GM21447 (cell line): ENCODE results near the gene OR2A2.

ENCODE experiments used
- ATAC-seq: cut with Tn5 transposase; IDR thresholded peaks from one replicate; pipeline ENCODE4 v1.9.1; 2021; ENCODE audit not compliant: unreplicated experiment

The OR2A2 gene

DNA sequence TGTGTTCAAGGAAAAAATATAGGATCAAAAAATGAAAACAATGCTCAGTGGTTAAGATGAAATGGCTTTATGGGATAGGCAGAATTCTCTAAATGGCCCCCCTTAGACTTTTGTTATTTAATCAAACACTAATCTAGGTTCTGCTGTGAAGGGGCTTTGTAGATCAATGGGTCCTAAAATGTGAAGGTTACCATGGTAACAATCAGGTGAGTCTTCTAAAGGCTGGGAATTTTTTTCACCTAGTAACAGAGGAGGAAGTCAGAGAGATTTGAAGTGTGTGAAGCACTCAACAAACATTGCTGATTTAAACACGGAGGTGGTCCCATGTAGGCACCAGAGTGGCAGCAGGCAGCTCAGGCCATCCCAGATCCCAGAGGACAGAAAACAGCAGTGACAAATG is 24.7 kb downstream of the OR2A2 start:
- no peak for ATAC-seq

DNA sequence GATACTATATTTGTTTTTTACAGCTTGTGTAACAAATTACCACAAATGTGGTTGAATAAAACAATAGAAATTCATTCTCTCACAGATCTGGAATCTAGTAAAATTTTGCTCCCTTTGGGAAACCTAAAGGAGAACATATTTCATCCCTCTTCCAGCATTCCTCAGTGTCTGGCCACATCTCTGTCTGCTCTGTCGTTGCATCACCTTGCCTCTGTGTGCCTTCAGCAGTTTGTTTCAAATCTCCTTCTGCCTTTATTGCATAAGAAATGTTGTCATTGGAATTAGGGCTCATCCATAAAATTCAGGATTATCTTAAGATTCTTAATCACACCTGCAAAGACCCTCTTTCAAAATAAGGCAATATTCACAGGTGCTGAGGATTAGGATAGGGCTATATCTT is 28.1 kb downstream of the OR2A2 start:
- ATAC-seq = no peak

DNA sequence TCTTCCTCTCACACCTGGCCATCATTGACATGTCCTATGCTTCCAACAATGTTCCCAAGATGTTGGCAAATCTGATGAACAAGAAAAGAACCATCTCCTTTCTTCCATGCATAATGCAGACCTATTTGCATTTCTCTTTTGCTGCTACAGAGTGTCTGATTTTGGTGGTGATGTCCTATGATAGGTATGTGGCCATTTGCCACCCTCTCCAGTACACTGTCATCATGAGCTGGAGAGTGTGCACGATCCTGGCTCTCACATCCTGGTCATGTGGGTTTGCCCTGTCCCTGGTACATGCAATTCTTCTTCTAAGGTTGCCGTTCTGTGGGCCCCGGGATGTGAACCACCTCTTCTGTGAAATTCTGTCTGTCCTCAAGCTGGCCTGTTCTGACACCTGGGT is 32.8 kb downstream of the OR2A2 start:
- ATAC-seq = no peak

DNA sequence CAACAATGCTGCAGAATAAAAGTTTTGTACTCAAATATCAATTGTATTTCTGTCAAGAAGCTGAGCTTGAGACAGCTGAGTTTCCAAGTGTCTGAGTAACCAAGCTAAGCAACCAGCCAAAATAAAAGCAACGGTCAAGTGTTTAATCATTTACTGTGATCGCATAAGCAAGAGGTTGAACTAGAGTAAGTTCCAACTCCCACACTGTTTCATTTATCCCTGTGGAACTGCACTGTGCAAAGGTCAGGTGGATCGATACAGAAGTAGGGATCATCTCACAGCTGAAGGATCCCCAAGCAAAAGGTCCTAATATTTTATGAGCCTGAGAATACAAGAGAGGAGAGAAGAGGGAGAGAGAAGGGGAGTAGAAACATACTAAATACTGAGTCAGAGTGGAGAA is 35.0 kb downstream of the OR2A2 start:
- no peak for ATAC-seq

DNA sequence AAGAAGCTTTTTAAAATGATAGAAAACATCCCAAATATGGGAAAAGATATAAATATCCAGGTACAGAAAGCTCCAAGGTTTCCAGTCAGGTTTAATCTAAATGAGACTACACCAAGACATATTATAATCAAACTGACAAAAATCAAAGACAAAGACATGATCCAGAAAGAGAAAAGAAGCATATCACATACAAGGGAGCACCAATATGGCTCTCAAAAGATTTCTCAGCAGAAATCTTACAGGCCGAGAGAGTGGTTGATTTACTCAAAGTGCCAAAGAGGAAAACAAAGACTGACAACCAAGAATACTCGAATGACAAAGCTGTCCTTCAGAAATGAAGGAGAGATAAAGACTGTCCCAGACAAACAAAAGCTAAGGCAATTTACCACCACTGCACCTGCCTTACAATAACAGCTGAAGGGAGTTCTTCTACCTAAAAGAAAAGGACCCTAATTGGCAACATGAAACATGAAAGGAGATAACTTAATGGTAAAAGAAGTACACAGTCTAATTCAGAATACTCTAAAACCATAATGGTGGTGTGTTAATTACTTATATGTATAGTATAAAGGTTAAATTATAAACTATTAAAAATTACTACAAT is 38.9 kb downstream of the OR2A2 start:
- ATAC-seq = no peak

DNA sequence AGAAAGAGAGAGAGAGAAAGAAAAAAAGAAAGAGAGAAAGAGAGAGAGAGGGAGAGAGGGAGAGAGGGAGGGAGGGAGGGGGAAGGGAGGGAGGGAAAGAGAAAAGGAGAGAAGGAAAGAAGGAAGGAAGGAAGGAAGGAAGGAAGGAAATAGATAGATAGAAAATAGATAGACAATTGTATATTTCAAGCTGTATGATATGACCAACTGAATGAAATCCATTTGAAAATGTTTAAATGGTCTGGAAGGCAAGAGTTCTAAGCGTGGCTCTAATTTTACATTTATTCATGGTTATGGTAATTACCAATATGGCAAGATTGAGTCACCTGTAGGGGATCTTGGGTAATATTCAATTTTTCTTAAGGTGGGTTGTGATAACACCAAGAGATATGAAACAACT is 49.5 kb downstream of the OR2A2 start:
- ATAC-seq = no peak
